HepG2 (cell line): ENCODE measurements around the gene ALS2. TPM values are rescaled to one million over a fixed set of nuclear protein-coding genes. Genes with fewer than 3 reads are reported as not detected.

ENCODE experiments used
- BCL6 ChIP-seq: IDR thresholded peaks from 2 replicates; pipeline ENCODE4 v1.6.1; 2016; ENCODE audit warnings: missing genetic modification reagents, missing compliant biosample characterization
- CREM ChIP-seq, 2 experiments: sonication (generic) in 1 of 2; formaldehyde crosslinking in 1 of 2; IDR thresholded peaks; 2 replicates each; pipeline versions ENCODE4 v1.4.0 to v1.6.1; 2016 to 2020; ENCODE audit warnings: antibody characterized with exemption in 1 of 2, mild to moderate bottlenecking in 1 of 2, missing genetic modification reagents in 1 of 2
- GATAD2A ChIP-seq: IDR thresholded peaks from 2 replicates; pipeline ENCODE4 v1.6.1; 2016
- HMG20A ChIP-seq: IDR thresholded peaks from 2 replicates; pipeline ENCODE4 v1.6.1; 2016; ENCODE audit warnings: borderline replicate concordance
- HNF4G ChIP-seq, 2 experiments: sonication (generic) in 1 of 2; formaldehyde crosslinking in 1 of 2; IDR thresholded peaks; 2 replicates each; pipeline versions ENCODE4 v1.4.0 to v1.6.1; 2011 to 2020; ENCODE audit warnings: borderline replicate concordance in 2 of 2, low read depth in 2 of 2, mild to moderate bottlenecking in 2 of 2, low read length in 1 of 2, missing genetic modification reagents in 1 of 2, moderate library complexity in 1 of 2
- HNRNPUL1 ChIP-seq: fragments of 200-400 bp; formaldehyde crosslinking; IDR thresholded peaks from 2 replicates; pipeline ENCODE4 v1.6.1; 2017; ENCODE audit warnings: low read depth, mild to moderate bottlenecking, low read length, moderate library complexity
- KLF9 ChIP-seq: IDR thresholded peaks from 2 replicates; pipeline ENCODE4 v1.6.1; 2016; ENCODE audit warnings: low read depth
- PHF5A ChIP-seq: IDR thresholded peaks from one replicate; pipeline ENCODE4 v1.6.1; 2018; ENCODE audit warnings: low read depth, missing genetic modification reagents; ENCODE audit not compliant: unreplicated experiment
- RXRB ChIP-seq: IDR thresholded peaks from 2 replicates; pipeline ENCODE4 v1.6.1; 2016; ENCODE audit warnings: borderline replicate concordance, missing genetic modification reagents, missing compliant biosample characterization
- SAP130 ChIP-seq: IDR thresholded peaks from 2 replicates; pipeline ENCODE4 v1.6.1; 2016; ENCODE audit warnings: low read depth
- SNAPC2 ChIP-seq: sonication (generic); formaldehyde crosslinking; IDR thresholded peaks from 2 replicates; pipeline ENCODE4 v1.8.1; 2022; ENCODE audit warnings: mild to moderate bottlenecking, missing genetic modification reagents
- SRF ChIP-seq: IDR thresholded peaks from 2 replicates; pipeline ENCODE4 v1.6.1; 2011; ENCODE audit warnings: mild to moderate bottlenecking, low read depth, low read length, moderate library complexity
- ZNF282 ChIP-seq: fragments of 450-650 bp; IDR thresholded peaks from 2 replicates; pipeline ENCODE4 v1.6.1; 2018; ENCODE audit not compliant: partially characterized antibody
- ZNF383 ChIP-seq: sonication (generic); formaldehyde crosslinking; IDR thresholded peaks from 2 replicates; pipeline ENCODE4 v1.4.0; 2020; ENCODE audit warnings: missing genetic modification reagents, mild to moderate bottlenecking, borderline replicate concordance
- ZNF431 ChIP-seq: sonication (generic); formaldehyde crosslinking; IDR thresholded peaks from 2 replicates; pipeline ENCODE4 v1.9.0; 2022; ENCODE audit warnings: missing genetic modification reagents, low read depth, mild to moderate bottlenecking, borderline replicate concordance
- ZNF850 ChIP-seq: sonication (generic); formaldehyde crosslinking; conservative IDR thresholded peaks from 2 replicates; pipeline ENCODE4 v1.9.0; 2021; ENCODE audit warnings: mild to moderate bottlenecking, missing genetic modification reagents
- polyA plus RNA-seq, 8 experiments: library from polyadenylated mRNA; depleted of rRNA in 3 of 8; stranded (reverse) in 7 of 8; unstranded in 1 of 8; fragments of >200 nt; fragmentation: Illumina TruSeq in 4 of 8; extraction: Trizol in 4 of 8; gene quantifications; 2 replicates each; pipeline versions ENCODE4 v1.2.1 to v1.2.3, GENCODE V29; 2011 to 2016; ENCODE audit warnings: low read depth in 4 of 8, missing spikeins in 1 of 8, mixed read lengths in 1 of 8; ENCODE audit not compliant: insufficient read depth in 1 of 8
- total RNA-seq, 5 experiments: library from RNA; depleted of rRNA; stranded (reverse); fragments of >200 nt; fragmentation: Illumina TruSeq; extraction: Trizol; gene quantifications; 2 replicates each; pipeline ENCODE4 v1.2.3, GENCODE V29; 2016; ENCODE audit warnings: low read depth in 1 of 5
- TF ChIP-seq, protein P1 (sequence below): sonication (generic); formaldehyde crosslinking; conservative IDR thresholded peaks from 2 replicates; pipeline ENCODE4 v1.4.0; 2020; ENCODE audit warnings: mild to moderate bottlenecking, missing genetic modification reagents, moderate library complexity
- TF ChIP-seq, protein P2 (sequence below): IDR thresholded peaks from 2 replicates; pipeline ENCODE4 v1.6.1; 2016; ENCODE audit warnings: mild to moderate bottlenecking
- TF ChIP-seq, protein P3 (sequence below): sonication (generic); formaldehyde crosslinking; IDR thresholded peaks from 2 replicates; pipeline ENCODE4 v1.5.0; 2020; ENCODE audit warnings: missing genetic modification reagents, mild to moderate bottlenecking, borderline replicate concordance
- TF ChIP-seq, protein P4 (sequence below): sonication (generic); formaldehyde crosslinking; IDR thresholded peaks from 2 replicates; pipeline ENCODE4 v1.8.1; 2023; ENCODE audit warnings: missing genetic modification reagents, mild to moderate bottlenecking, borderline replicate concordance
- TF ChIP-seq, protein P5 (sequence below): sonication (generic); formaldehyde crosslinking; IDR thresholded peaks from 2 replicates; pipeline ENCODE4 v1.4.0; 2020; ENCODE audit warnings: missing genetic modification reagents, mild to moderate bottlenecking, borderline replicate concordance

The ALS2 gene
- total and polyA plus RNA-seq, 2 of the 13 experiments (the other 11 are each of a cell fraction or from before 2014, with no cell fraction given), result 12.7 to 19.3 TPM

DNA sequence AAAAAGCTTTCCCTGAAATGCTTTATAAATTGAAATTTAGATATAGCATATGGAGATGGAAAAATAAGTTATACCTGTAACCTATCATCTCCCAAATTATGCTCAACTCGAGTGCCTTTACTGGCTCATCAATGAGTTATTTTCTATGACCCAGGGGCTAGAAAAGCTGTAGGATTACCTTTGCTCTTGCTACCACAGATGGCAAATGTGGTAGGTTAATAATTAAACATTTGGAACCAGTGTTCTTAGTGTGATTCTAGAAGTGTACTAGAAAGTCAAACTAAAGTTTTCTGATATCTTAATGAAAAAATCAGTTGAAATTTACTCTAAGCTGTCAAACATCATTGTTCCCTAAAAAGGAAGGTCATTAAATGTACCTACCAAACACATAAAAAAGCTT, 22.5 kb downstream of the ALS2 start (continued):
- TF ChIP-seq, protein P1, sequence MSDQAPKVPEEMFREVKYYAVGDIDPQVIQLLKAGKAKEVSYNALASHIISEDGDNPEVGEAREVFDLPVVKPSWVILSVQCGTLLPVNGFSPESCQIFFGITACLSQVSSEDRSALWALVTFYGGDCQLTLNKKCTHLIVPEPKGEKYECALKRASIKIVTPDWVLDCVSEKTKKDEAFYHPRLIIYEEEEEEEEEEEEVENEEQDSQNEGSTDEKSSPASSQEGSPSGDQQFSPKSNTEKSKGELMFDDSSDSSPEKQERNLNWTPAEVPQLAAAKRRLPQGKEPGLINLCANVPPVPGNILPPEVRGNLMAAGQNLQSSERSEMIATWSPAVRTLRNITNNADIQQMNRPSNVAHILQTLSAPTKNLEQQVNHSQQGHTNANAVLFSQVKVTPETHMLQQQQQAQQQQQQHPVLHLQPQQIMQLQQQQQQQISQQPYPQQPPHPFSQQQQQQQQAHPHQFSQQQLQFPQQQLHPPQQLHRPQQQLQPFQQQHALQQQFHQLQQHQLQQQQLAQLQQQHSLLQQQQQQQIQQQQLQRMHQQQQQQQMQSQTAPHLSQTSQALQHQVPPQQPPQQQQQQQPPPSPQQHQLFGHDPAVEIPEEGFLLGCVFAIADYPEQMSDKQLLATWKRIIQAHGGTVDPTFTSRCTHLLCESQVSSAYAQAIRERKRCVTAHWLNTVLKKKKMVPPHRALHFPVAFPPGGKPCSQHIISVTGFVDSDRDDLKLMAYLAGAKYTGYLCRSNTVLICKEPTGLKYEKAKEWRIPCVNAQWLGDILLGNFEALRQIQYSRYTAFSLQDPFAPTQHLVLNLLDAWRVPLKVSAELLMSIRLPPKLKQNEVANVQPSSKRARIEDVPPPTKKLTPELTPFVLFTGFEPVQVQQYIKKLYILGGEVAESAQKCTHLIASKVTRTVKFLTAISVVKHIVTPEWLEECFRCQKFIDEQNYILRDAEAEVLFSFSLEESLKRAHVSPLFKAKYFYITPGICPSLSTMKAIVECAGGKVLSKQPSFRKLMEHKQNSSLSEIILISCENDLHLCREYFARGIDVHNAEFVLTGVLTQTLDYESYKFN (CRISPR knock-in tag), result peak; percentile 76
- TF ChIP-seq CREM (IDR thresholded peaks at IDR 0.05) (peak; percentile 31; the same call in 1 of the 2 replicates), CREM (CRISPR knock-in tag; IDR thresholded peaks at IDR 0.05) (no peak), HNF4G (IDR thresholded peaks at IDR 0.05; ENCODE audit: borderline replicate concordance, low read depth, low read length) (peak; percentile 48; the same call in 1 of the 2 replicates), HNF4G (CRISPR knock-in tag; IDR thresholded peaks at IDR 0.05; ENCODE audit: borderline replicate concordance, low read depth) (no peak), ZNF850 (no peak), KLF9 (CRISPR knock-in tag) (no peak), PHF5A (CRISPR knock-in tag) (peak; percentile 32), SNAPC2 (CRISPR knock-in tag) (0 out of 2 replicates have a peak, but pooled peaks have one; percentile 15), ZNF383 (CRISPR knock-in tag) (no peak), ZNF282 (no peak), SRF (0 out of 2 replicates have a peak, but pooled peaks have one; percentile 49), ZNF431 (CRISPR knock-in tag) (no peak), HNRNPUL1 (0 out of 2 replicates have a peak, but pooled peaks have one; percentile 64), RXRB (peak; percentile 19; the same call in 1 of the 2 replicates), BCL6 (CRISPR knock-in tag) (peak; percentile 36; the same call in 1 of the 2 replicates), SAP130 (peak; percentile 30; the same call in 1 of the 2 replicates), HMG20A (CRISPR knock-in tag) (peak; percentile 12; the same call in 1 of the 2 replicates), GATAD2A (CRISPR knock-in tag) (0 out of 2 replicates have a peak, but pooled peaks have one; percentile 17)
- TF ChIP-seq, protein P2, sequence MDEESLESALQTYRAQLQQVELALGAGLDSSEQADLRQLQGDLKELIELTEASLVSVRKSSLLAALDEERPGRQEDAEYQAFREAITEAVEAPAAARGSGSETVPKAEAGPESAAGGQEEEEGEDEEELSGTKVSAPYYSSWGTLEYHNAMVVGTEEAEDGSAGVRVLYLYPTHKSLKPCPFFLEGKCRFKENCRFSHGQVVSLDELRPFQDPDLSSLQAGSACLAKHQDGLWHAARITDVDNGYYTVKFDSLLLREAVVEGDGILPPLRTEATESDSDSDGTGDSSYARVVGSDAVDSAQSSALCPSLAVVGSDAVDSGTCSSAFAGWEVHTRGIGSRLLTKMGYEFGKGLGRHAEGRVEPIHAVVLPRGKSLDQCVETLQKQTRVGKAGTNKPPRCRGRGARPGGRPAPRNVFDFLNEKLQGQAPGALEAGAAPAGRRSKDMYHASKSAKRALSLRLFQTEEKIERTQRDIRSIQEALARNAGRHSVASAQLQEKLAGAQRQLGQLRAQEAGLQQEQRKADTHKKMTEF (CRISPR knock-in tag), result 0 out of 2 replicates have a peak, but pooled peaks have one; percentile 3
- TF ChIP-seq, protein P3, sequence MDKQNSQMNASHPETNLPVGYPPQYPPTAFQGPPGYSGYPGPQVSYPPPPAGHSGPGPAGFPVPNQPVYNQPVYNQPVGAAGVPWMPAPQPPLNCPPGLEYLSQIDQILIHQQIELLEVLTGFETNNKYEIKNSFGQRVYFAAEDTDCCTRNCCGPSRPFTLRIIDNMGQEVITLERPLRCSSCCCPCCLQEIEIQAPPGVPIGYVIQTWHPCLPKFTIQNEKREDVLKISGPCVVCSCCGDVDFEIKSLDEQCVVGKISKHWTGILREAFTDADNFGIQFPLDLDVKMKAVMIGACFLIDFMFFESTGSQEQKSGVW, result no peak
- TF ChIP-seq, protein P4, sequence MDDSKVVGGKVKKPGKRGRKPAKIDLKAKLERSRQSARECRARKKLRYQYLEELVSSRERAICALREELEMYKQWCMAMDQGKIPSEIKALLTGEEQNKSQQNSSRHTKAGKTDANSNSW (CRISPR knock-in tag), result no peak
- TF ChIP-seq, protein P5, sequence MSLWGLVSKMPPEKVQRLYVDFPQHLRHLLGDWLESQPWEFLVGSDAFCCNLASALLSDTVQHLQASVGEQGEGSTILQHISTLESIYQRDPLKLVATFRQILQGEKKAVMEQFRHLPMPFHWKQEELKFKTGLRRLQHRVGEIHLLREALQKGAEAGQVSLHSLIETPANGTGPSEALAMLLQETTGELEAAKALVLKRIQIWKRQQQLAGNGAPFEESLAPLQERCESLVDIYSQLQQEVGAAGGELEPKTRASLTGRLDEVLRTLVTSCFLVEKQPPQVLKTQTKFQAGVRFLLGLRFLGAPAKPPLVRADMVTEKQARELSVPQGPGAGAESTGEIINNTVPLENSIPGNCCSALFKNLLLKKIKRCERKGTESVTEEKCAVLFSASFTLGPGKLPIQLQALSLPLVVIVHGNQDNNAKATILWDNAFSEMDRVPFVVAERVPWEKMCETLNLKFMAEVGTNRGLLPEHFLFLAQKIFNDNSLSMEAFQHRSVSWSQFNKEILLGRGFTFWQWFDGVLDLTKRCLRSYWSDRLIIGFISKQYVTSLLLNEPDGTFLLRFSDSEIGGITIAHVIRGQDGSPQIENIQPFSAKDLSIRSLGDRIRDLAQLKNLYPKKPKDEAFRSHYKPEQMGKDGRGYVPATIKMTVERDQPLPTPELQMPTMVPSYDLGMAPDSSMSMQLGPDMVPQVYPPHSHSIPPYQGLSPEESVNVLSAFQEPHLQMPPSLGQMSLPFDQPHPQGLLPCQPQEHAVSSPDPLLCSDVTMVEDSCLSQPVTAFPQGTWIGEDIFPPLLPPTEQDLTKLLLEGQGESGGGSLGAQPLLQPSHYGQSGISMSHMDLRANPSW (CRISPR knock-in tag), result no peak
